AG10803 (cell line): ENCODE measurements around the gene WFDC1.

ENCODE experiments used
- DNase-seq: peaks from one replicate; pipeline ENCODE4 v3.0.0; 2010; ENCODE audit warnings: low read depth
- H3K4me3 ChIP-seq: 2 replicates; pipeline ENCODE4 v1.5.1; 2011; ENCODE audit warnings: mild to moderate bottlenecking, low read length, control low read depth
- CTCF ChIP-seq: conservative IDR thresholded peaks from 2 replicates; pipeline ENCODE4 v1.5.1; 2011; ENCODE audit warnings: mild to moderate bottlenecking, low read length, control low read depth, inconsistent platforms

The WFDC1 gene

GRCh38 chr16:84266451-84266850, 28.2 kb upstream of the WFDC1 start:
- DNase-seq, result peak; percentile 32
- H3K4me3 ChIP-seq, result no peak overlapping the region
- no peak for TF ChIP-seq CTCF

- H3K4me3 ChIP-seq, result no peak overlapping the region
- DNase-seq, result no peak
- TF ChIP-seq CTCF, result no peak
Measured at GRCh38 chr16:84267380-84267779, 27.3 kb upstream of the WFDC1 start.

- no peak overlapping the region for H3K4me3 ChIP-seq
- DNase-seq, result no peak
- no peak for TF ChIP-seq CTCF
Measured at GRCh38 chr16:84268291-84269040, 26.2 kb upstream of the WFDC1 start.

GRCh38 chr16:84270071-84270470, 24.6 kb upstream of the WFDC1 start:
- TF ChIP-seq CTCF, result no peak
- no peak for DNase-seq
- no peak overlapping the region for H3K4me3 ChIP-seq

GRCh38 chr16:84270531-84270930, 24.1 kb upstream of the WFDC1 start:
- H3K4me3 ChIP-seq, result no peak overlapping the region
- DNase-seq, result no peak
- no peak for TF ChIP-seq CTCF

GRCh38 chr16:84271037-84271436, 23.6 kb upstream of the WFDC1 start:
- H3K4me3 ChIP-seq, result no peak overlapping the region
- TF ChIP-seq CTCF, result no peak
- no peak for DNase-seq

- TF ChIP-seq CTCF, result no peak
- H3K4me3 ChIP-seq, result no peak overlapping the region
- no peak for DNase-seq
Measured at GRCh38 chr16:84271866-84272265, 22.8 kb upstream of the WFDC1 start.
